Measurements from ENCODE around the gene RNF220. TPM values are rescaled to one million over a fixed set of nuclear protein-coding genes. Genes with fewer than 3 reads are reported as not detected.

RNF220 gene
- total and polyA plus RNA-seq, 2 donors (not counting 3 experiments of a cell fraction or from before 2014, with no cell fraction given) = 62.7 to 66.6 TPM

DNA sequence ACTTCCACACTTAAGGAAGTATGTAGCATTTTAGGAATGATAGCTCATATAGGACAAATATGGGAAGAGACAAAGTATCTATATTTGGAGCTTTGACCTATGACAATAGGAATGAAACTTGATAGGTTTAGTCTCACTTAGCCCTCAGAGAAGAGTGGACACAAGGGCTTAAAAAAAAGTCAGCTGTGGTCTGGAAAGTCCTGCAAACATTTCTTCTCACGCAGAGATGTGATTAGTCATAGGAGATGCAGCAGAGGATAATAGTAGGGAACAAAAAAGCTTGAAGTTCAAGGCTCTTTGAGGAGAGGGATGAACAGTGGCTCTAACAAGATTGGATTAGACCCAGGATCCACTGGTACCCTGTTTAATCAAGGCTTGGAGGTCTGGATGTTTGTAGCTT, 14.8 kb upstream of the RNF220 start:
- no peak overlapping the region for H3K9ac ChIP-seq (replicated peaks; ENCODE audit: extremely low read depth, insufficient read depth, low read length)
- H3K79me2 ChIP-seq (ENCODE audit: control insufficient read depth, insufficient read depth, low read length) = no peaks in the 10 kb centered on the region
- H3K36me3 ChIP-seq (ENCODE audit: control insufficient read depth in 2 of 2, extremely low read depth in 1 of 2, insufficient read depth in 2 of 2, low read length in 2 of 2) = no peaks in the 10 kb centered on the region
- intact Hi-C loops (cut with micrococcal nuclease) = no loop called here
- no peaks in the 10 kb centered on the region for H3K9me1 ChIP-seq (replicated peaks; ENCODE audit: control insufficient read depth, extremely low read depth, insufficient read depth, low read length)
- dilution Hi-C loops (cut with MboI; ENCODE audit: extremely low pct_ligation_motif_present, low sequenced_read_pairs) = no loop called here
- FAIRE-seq (no peak), DNase-seq (ENCODE audit: low read depth, low spot score) (no peak)
- no peaks in the 10 kb centered on the region for H3K9me3 ChIP-seq (replicated peaks; ENCODE audit: control insufficient read depth, insufficient read depth, low read length)
- H3K4me3 ChIP-seq (replicated peaks in 1 of 3; ENCODE audit: insufficient read depth in 1 of 3, low read depth in 1 of 3, low read length in 3 of 3) = no peak overlapping the region
- no peaks in the 10 kb centered on the region for H4K20me1 ChIP-seq (replicated peaks; ENCODE audit: control insufficient read depth, extremely low read depth, insufficient read depth, low read length)
- peaks cover 22 to 35% of the 10 kb centered on the region in 2 experiments for H3K27me3 ChIP-seq (ENCODE audit: control insufficient read depth in 2 of 2, insufficient read depth in 2 of 2, low read length in 2 of 2)
- H2AFZ ChIP-seq (ENCODE audit: low read depth, low read length) = no peak overlapping the region
- CTCF ChIA-PET = interaction anchor here (0.8 to 2.3 kb wide), 4 partner anchors 10 to 110 kb away, joined by 3 to 21 read pairs (median 4); no protein-coding TSS in a partner anchor
- no peak for TF ChIP-seq MYC (IDR thresholded peaks at IDR 0.05; ENCODE audit: low read depth, low read length)
- TF ChIP-seq, protein P1, sequence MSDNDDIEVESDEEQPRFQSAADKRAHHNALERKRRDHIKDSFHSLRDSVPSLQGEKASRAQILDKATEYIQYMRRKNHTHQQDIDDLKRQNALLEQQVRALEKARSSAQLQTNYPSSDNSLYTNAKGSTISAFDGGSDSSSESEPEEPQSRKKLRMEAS (IDR thresholded peaks at IDR 0.05; ENCODE audit: insufficient read depth, insufficient read length) = no peak
- no peak for TF ChIP-seq GATA2 (IDR thresholded peaks at IDR 0.05; ENCODE audit: insufficient read depth, insufficient read length, low read depth, low read length)
- TF ChIP-seq POLR2AphosphoS5 (IDR thresholded peaks at IDR 0.05; ENCODE audit: insufficient read depth, low read depth, low read length) = no peak
- no peak overlapping the region for H3K4me2 ChIP-seq (ENCODE audit: insufficient read depth, low read length)
- H3K4me1 ChIP-seq (ENCODE audit: control insufficient read depth, extremely low read depth, insufficient read depth, low read length) = no peaks in the 10 kb centered on the region
- no peak overlapping the region for H3K27ac ChIP-seq (ENCODE audit: insufficient read depth, low read depth, low read length)
- no TSS peak for BruUV-seq (replicated peaks)
- POLR2A ChIA-PET = no interaction called here

DNA sequence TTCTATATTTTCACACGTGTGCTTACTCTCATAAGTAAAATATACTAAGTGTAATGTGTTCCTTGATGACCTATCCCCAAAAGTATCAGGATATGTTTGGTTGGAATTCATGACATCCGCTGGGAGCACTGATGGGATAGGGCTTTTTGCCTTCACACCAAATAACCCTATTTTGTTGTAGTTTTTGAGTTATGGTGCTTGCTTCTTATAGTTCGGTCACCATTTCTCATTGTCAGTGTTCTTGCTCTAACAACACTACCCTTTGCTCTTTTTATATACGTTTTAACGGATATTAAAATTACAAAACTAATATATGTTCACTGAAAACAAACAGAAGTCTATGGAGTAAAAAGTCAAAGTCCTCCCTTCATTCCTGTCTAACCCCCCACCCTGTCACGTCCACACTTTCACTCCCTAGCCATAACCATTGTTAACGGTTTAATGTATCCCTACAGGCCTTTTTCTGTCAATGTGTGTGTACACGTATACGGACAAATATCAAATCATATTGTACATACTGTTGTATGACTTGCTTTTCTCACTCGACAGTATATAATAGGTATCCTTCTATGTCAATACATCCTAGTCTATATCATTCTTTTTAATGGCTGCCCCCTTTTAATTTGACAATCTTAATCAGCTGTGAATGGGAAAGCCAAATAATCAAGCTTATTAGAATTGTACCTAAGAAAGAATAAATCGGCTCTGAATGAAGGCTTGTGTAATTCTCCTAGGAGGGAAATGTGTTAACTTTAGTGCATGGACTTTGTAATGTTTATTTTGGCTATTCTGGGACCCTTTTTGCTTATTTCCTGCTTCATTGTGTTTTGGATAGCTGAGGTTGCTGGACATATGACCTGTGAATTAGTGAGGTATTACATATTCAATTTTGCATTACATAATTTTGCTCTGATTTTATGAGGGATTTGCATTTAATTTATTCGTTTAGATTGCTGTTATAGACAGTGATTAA, 3.5 kb upstream of the RNF220 start:
- Histone ChIP-seq H3K9ac (replicated peaks; ENCODE audit: extremely low read depth, insufficient read depth, low read length) (no peak overlapping the region), H4K20me1 (replicated peaks; ENCODE audit: control insufficient read depth, extremely low read depth, insufficient read depth, low read length) (no peaks in the 10 kb centered on the region), H2AFZ (ENCODE audit: low read depth, low read length) (no peak overlapping the region), H3K4me1 (ENCODE audit: control insufficient read depth, extremely low read depth, insufficient read depth, low read length) (peaks cover 21% of the 10 kb centered on the region), H3K79me2 (ENCODE audit: control insufficient read depth, insufficient read depth, low read length) (no peaks in the 10 kb centered on the region), H3K27me3 (ENCODE audit: control insufficient read depth in 2 of 2, insufficient read depth in 2 of 2, low read length in 2 of 2) (peaks cover 34 to 49% of the 10 kb centered on the region in 2 experiments), H3K27ac (ENCODE audit: insufficient read depth, low read depth, low read length) (no peak overlapping the region), H3K4me3 (replicated peaks in 1 of 3; ENCODE audit: insufficient read depth in 1 of 3, low read depth in 1 of 3, low read length in 3 of 3) (no peak overlapping the region), H3K9me3 (replicated peaks; ENCODE audit: control insufficient read depth, insufficient read depth, low read length) (no peaks in the 10 kb centered on the region), H3K4me2 (ENCODE audit: insufficient read depth, low read length) (peak overlapping the region; percentile 31), H3K9me1 (replicated peaks; ENCODE audit: control insufficient read depth, extremely low read depth, insufficient read depth, low read length) (no peaks in the 10 kb centered on the region), H3K36me3 (ENCODE audit: control insufficient read depth in 2 of 2, extremely low read depth in 1 of 2, insufficient read depth in 2 of 2, low read length in 2 of 2) (no peaks in the 10 kb centered on the region)
- intact Hi-C loops (cut with micrococcal nuclease) (no loop called here), dilution Hi-C loops (cut with MboI; ENCODE audit: extremely low pct_ligation_motif_present, low sequenced_read_pairs) (no loop called here)
- DNase-seq (ENCODE audit: low read depth, low spot score) = peak; percentile 79
- ChIA-PET CTCF (interaction anchor here (0.8 to 2.6 kb wide), 7 partner anchors 20 to 251 kb away, joined by 3 to 13 read pairs (median 4); no protein-coding TSS in a partner anchor), POLR2A (no interaction called here)
- TF ChIP-seq MYC (IDR thresholded peaks at IDR 0.05; ENCODE audit: low read depth, low read length) (no peak), EZH2 (IDR thresholded peaks at IDR 0.05; ENCODE audit: borderline replicate concordance, low read depth, low read length, severe bottlenecking) (no peak), JUN (IDR thresholded peaks at IDR 0.05; ENCODE audit: borderline replicate concordance, insufficient read depth, insufficient read length, low read depth) (no peak), POLR2AphosphoS5 (IDR thresholded peaks at IDR 0.05; ENCODE audit: insufficient read depth, low read depth, low read length) (no peak), GATA2 (IDR thresholded peaks at IDR 0.05; ENCODE audit: insufficient read depth, insufficient read length, low read depth, low read length) (no peak), POLR2A (IDR thresholded peaks at IDR 0.05; ENCODE audit: low read depth, low read length) (no peak), FOS (IDR thresholded peaks at IDR 0.05; ENCODE audit: borderline replicate concordance, insufficient read depth, low read length) (no peak)
- TF ChIP-seq, protein P1 (IDR thresholded peaks at IDR 0.05; ENCODE audit: insufficient read depth, insufficient read length) = no peak
- TF ChIP-seq, protein P2, sequence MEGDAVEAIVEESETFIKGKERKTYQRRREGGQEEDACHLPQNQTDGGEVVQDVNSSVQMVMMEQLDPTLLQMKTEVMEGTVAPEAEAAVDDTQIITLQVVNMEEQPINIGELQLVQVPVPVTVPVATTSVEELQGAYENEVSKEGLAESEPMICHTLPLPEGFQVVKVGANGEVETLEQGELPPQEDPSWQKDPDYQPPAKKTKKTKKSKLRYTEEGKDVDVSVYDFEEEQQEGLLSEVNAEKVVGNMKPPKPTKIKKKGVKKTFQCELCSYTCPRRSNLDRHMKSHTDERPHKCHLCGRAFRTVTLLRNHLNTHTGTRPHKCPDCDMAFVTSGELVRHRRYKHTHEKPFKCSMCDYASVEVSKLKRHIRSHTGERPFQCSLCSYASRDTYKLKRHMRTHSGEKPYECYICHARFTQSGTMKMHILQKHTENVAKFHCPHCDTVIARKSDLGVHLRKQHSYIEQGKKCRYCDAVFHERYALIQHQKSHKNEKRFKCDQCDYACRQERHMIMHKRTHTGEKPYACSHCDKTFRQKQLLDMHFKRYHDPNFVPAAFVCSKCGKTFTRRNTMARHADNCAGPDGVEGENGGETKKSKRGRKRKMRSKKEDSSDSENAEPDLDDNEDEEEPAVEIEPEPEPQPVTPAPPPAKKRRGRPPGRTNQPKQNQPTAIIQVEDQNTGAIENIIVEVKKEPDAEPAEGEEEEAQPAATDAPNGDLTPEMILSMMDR (IDR thresholded peaks at IDR 0.05; ENCODE audit: extremely low read depth in 1 of 2, insufficient read depth in 1 of 2, low read depth in 1 of 2, low read length in 2 of 2) = no peak
- peak; percentile 72 for FAIRE-seq
- BruUV-seq (replicated peaks) = no TSS peak
